Stimulated activated CD8-positive, alpha-beta memory T cell treated with anti-CD3 and anti-CD28 coated beads, Interleukin-15, amount 100 ng/mL, for 1 hour (primary cell): ENCODE measurements around the gene CRB1.

Experiments used
- DNase-seq: peaks from one replicate; pipeline ENCODE4 v3.0.0-alpha.2; 2020; ENCODE audit warnings: low read depth

CRB1 gene

GRCh38 chr1:197351821-197352440 lies 83.9 kb downstream of the CRB1 start:
- no peak for DNase-seq

- no peak for DNase-seq
Observed at GRCh38 chr1:197355248-197355995, 87.4 kb downstream of the CRB1 start.

GRCh38 chr1:197356723-197357533 lies 88.9 kb downstream of the CRB1 start:
- DNase-seq = no peak

- DNase-seq = no peak
Observed at GRCh38 chr1:197358959-197359358, 90.9 kb downstream of the CRB1 start.

- no peak for DNase-seq
Observed at GRCh38 chr1:197360068-197360467, 92.0 kb downstream of the CRB1 start.

- DNase-seq = no peak
Observed at GRCh38 chr1:197362871-197363270, 94.8 kb downstream of the CRB1 start.

GRCh38 chr1:197363855-197364254 lies 95.8 kb downstream of the CRB1 start:
- no peak for DNase-seq

- DNase-seq = no peak
Observed at GRCh38 chr1:197366996-197367395, 98.9 kb downstream of the CRB1 start.

GRCh38 chr1:197367627-197368026 lies 99.6 kb downstream of the CRB1 start:
- no peak for DNase-seq

GRCh38 chr1:197374428-197374827 lies 106.4 kb downstream of the CRB1 start:
- no peak for DNase-seq

GRCh38 chr1:197384471-197384870 lies 116.4 kb downstream of the CRB1 start:
- DNase-seq = no peak

- DNase-seq = no peak
Observed at GRCh38 chr1:197388801-197389200, 120.7 kb downstream of the CRB1 start.

GRCh38 chr1:197390856-197391255 lies 122.8 kb downstream of the CRB1 start:
- DNase-seq = no peak

GRCh38 chr1:197391303-197392226 lies 123.5 kb downstream of the CRB1 start:
- DNase-seq = no peak

- DNase-seq = no peak
Observed at GRCh38 chr1:197392541-197392940, 124.5 kb downstream of the CRB1 start.

- DNase-seq = no peak
Observed at GRCh38 chr1:197393105-197393504, 125.1 kb downstream of the CRB1 start.

GRCh38 chr1:197393772-197394171 lies 125.7 kb downstream of the CRB1 start:
- no peak for DNase-seq

- DNase-seq = no peak
Observed at GRCh38 chr1:197394831-197395608, 127.0 kb downstream of the CRB1 start.

GRCh38 chr1:197397895-197398294 lies 129.8 kb downstream of the CRB1 start:
- no peak for DNase-seq

- DNase-seq = no peak
Observed at GRCh38 chr1:197399755-197400521, 131.9 kb downstream of the CRB1 start.
